Right lobe of liver (tissue), 4 donors: ENCODE results near the gene GALNTL6.

Experiments
- CTCF ChIP-seq, 4 donors: fragments of 200-600 bp in 3 of 4; fragments of 450-650 bp in 1 of 4; IDR thresholded peaks; one replicate each; pipeline versions ENCODE4 v1.5.1 to v1.8.0; 2016 to 2022; ENCODE audit warnings: antibody characterized with exemption in 4 of 4, mild to moderate bottlenecking in 2 of 4
- POLR2A ChIP-seq: fragments of 450-650 bp; IDR thresholded peaks from one replicate; pipeline ENCODE4 v1.6.1; 2017; ENCODE audit warnings: antibody characterized with exemption, mild to moderate bottlenecking
- donor health status: DM: no; HTN: no; CAD: no.
- donor health status: DM: no; HTN: no; CAD: no.
- donor health status: DM: no; HTN: yes; CAD: no.

GRCh38 chr4:172845281-172845680, 1032.1 kb downstream of the GALNTL6 start:
- TF ChIP-seq CTCF (IDR thresholded peaks at IDR 0.05) (no peak), POLR2A (no peak)
